ENCODE results near the gene COPZ1. TPM values are rescaled to one million over a fixed set of nuclear protein-coding genes. Genes with fewer than 3 reads are reported as not detected.

The COPZ1 gene
- total and polyA plus RNA-seq, 9 of the 15 experiments (the other 6 are each of a cell fraction or from before 2014, with no cell fraction given) = 137 to 487 (median 233) TPM

DNA sequence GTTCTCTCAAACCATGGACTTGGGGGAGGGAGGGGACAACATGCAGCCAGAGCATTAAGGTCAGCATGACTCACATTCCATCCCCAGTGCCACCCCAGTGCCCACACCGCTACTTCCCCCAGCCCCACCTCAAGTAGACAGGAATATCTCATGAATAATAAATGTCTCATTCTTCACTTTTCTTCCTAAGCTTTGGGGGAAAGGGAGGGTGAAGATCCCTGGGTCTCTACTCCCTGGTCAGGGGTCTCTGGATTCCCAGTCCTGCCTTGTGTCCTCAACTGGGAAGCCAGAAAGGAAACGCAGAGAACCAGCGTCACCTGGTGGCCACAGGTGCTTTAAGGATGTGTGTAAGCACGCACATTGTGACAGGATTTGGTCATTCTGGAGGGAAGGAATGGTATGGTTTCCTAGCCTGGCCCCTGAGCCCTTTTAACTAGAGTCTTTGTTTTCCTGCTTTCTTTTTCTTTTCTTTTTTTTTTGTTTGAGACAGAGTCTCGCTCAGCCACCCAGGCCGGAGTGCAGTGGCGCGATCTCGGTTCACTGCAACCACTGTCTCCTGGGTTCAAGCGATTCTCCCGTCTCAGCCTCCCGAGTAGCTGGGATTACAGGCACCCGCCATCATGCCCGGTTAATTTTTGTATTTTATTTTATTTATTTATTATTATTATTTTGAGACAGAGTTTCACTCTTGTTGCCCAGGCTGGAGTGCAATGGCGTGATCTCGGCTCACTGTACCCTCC is 36.0 kb downstream of the COPZ1 start (continued):
- TF ChIP-seq, protein P1, sequence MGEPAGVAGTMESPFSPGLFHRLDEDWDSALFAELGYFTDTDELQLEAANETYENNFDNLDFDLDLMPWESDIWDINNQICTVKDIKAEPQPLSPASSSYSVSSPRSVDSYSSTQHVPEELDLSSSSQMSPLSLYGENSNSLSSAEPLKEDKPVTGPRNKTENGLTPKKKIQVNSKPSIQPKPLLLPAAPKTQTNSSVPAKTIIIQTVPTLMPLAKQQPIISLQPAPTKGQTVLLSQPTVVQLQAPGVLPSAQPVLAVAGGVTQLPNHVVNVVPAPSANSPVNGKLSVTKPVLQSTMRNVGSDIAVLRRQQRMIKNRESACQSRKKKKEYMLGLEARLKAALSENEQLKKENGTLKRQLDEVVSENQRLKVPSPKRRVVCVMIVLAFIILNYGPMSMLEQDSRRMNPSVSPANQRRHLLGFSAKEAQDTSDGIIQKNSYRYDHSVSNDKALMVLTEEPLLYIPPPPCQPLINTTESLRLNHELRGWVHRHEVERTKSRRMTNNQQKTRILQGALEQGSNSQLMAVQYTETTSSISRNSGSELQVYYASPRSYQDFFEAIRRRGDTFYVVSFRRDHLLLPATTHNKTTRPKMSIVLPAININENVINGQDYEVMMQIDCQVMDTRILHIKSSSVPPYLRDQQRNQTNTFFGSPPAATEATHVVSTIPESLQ (CRISPR knock-in tag; IDR thresholded peaks at IDR 0.05) = no peak
- TF ChIP-seq E2F8 (IDR thresholded peaks at IDR 0.05; ENCODE audit: low read depth, partially characterized antibody) = no peak
- TF ChIP-seq ZKSCAN1 (IDR thresholded peaks at IDR 0.05; ENCODE audit: low read depth, low read length) = 0 out of 2 replicates have a peak, but pooled peaks have one; percentile 73
- no peak for TF ChIP-seq HMG20B (CRISPR knock-in tag; IDR thresholded peaks at IDR 0.05)
- TF ChIP-seq CBX5 (IDR thresholded peaks at IDR 0.05; ENCODE audit: borderline replicate concordance, low read depth) = no peak
- TF ChIP-seq SMAD4 (CRISPR knock-in tag; conservative IDR thresholded peaks at IDR 0.05) = 0 out of 2 replicates have a peak, but pooled peaks have one; percentile 23
- TF ChIP-seq ZFP91 (CRISPR knock-in tag; IDR thresholded peaks at IDR 0.05) = no peak
- no peak for TF ChIP-seq ELF2 (CRISPR knock-in tag; IDR thresholded peaks at IDR 0.05)
- no peak for TF ChIP-seq SRSF1 (IDR thresholded peaks at IDR 0.05; ENCODE audit: low read depth, low read length)
- TF ChIP-seq ILF3 (IDR thresholded peaks at IDR 0.05; ENCODE audit: borderline replicate concordance) = no peak
- TF ChIP-seq, protein P2, sequence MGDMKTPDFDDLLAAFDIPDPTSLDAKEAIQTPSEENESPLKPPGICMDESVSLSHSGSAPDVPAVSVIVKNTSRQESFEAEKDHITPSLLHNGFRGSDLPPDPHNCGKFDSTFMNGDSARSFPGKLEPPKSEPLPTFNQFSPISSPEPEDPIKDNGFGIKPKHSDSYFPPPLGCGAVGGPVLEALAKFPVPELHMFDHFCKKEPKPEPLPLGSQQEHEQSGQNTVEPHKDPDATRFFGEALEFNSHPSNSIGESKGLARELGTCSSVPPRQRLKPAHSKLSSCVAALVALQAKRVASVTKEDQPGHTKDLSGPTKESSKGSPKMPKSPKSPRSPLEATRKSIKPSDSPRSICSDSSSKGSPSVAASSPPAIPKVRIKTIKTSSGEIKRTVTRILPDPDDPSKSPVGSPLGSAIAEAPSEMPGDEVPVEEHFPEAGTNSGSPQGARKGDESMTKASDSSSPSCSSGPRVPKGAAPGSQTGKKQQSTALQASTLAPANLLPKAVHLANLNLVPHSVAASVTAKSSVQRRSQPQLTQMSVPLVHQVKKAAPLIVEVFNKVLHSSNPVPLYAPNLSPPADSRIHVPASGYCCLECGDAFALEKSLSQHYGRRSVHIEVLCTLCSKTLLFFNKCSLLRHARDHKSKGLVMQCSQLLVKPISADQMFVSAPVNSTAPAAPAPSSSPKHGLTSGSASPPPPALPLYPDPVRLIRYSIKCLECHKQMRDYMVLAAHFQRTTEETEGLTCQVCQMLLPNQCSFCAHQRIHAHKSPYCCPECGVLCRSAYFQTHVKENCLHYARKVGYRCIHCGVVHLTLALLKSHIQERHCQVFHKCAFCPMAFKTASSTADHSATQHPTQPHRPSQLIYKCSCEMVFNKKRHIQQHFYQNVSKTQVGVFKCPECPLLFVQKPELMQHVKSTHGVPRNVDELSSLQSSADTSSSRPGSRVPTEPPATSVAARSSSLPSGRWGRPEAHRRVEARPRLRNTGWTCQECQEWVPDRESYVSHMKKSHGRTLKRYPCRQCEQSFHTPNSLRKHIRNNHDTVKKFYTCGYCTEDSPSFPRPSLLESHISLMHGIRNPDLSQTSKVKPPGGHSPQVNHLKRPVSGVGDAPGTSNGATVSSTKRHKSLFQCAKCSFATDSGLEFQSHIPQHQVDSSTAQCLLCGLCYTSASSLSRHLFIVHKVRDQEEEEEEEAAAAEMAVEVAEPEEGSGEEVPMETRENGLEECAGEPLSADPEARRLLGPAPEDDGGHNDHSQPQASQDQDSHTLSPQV (IDR thresholded peaks at IDR 0.05) = peak; percentile 68
- 0 out of 2 replicates have a peak, but pooled peaks have one; percentile 10 for TF ChIP-seq ATF7 (IDR thresholded peaks at IDR 0.05)
- no peak for TF ChIP-seq FOXM1 (IDR thresholded peaks at IDR 0.05; ENCODE audit: low read depth)
- no peak for TF ChIP-seq FOXM1 (CRISPR knock-in tag; IDR thresholded peaks at IDR 0.05; ENCODE audit: low read depth)
- TF ChIP-seq, protein P3, sequence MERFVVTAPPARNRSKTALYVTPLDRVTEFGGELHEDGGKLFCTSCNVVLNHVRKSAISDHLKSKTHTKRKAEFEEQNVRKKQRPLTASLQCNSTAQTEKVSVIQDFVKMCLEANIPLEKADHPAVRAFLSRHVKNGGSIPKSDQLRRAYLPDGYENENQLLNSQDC (CRISPR knock-in tag; IDR thresholded peaks at IDR 0.05) = no peak
- TF ChIP-seq ZNF184 (CRISPR knock-in tag; IDR thresholded peaks at IDR 0.05) = no peak
